ENCODE measurements around the gene GDA.

- no peak for TF ChIP-seq CTCF (IDR thresholded peaks at IDR 0.05)
- no peak for TF ChIP-seq EZH2 (IDR thresholded peaks at IDR 0.05)
- TF ChIP-seq EZH2phosphoT487 (IDR thresholded peaks at IDR 0.05): no peak
Measured at GRCh38 chr9:72102520-72102919, 46.7 kb upstream of the GDA start.

All from neural progenitor cell (in vitro differentiated cells).